ENCODE results near the gene D2HGDH.

DNA sequence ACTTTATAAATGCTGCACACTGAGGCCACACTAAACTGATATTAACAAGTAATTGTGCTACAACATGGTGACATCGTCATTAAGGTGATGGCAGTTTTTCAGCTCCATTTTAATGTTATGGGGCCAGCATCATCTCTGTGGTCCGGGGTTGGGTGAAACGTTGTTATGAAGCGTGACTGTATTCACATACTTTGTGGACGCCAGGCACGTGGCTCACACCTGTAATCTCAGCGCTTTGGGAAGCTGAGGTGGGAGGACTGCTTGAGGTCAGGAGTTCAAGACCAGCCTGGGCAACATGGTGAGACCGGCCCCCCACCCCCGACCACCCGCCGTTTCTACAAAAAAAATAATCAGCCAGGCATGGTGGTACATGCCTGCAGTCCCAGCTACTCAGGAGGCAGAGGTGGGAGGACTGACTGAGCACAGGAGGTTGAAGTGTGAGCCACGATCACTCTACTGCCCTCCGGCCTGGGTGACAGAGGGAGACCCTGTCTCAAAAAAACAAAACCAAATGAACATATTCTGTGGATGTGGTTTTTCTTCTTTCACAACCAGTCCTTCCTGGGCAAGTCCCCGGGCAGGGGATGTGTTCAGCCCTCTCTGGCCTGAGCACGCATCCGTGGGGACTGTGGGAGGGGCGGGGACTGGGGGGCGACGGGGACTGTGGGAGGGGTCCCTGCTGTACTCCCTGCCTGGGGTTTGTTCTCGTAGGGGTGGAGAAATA is 29.3 kb downstream of the D2HGDH start:
- TF ChIP-seq, protein P1, sequence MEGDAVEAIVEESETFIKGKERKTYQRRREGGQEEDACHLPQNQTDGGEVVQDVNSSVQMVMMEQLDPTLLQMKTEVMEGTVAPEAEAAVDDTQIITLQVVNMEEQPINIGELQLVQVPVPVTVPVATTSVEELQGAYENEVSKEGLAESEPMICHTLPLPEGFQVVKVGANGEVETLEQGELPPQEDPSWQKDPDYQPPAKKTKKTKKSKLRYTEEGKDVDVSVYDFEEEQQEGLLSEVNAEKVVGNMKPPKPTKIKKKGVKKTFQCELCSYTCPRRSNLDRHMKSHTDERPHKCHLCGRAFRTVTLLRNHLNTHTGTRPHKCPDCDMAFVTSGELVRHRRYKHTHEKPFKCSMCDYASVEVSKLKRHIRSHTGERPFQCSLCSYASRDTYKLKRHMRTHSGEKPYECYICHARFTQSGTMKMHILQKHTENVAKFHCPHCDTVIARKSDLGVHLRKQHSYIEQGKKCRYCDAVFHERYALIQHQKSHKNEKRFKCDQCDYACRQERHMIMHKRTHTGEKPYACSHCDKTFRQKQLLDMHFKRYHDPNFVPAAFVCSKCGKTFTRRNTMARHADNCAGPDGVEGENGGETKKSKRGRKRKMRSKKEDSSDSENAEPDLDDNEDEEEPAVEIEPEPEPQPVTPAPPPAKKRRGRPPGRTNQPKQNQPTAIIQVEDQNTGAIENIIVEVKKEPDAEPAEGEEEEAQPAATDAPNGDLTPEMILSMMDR (conservative IDR thresholded peaks at IDR 0.05 in 1 of 2, IDR thresholded peaks at IDR 0.05 in 1 of 2; ENCODE audit: extremely low read depth in 1 of 2, insufficient read depth in 1 of 2, low read depth in 1 of 2, low read length in 2 of 2) = no peak
- no peak for TF ChIP-seq EZH2 (IDR thresholded peaks at IDR 0.05; ENCODE audit: borderline replicate concordance, low read length)

Measured in mammary epithelial cell (primary cell).